KG1 (cell line): Measurements from ENCODE around the gene CACNB4.
"Not testable (repeated sequence)": the region's sequence is repeated elsewhere in the genome, so short reads cannot be mapped to it uniquely, and the experiment has no call there.

Experiments
- DNase-seq: peaks from one replicate; lab custom pipeline; 2025; lab: John Stamatoyannopoulos, UW

The CACNB4 gene

GRCh38 chr2:152098496-152099366, at the start of gene CACNB4:
TSS of gene CACNB4 (minus strand) at chr2:152099044.
- DNase-seq, result no peak

- DNase-seq, result no peak
Measured at GRCh38 chr2:152134488-152135280, 35.8 kb upstream of the CACNB4 start.

DNA sequence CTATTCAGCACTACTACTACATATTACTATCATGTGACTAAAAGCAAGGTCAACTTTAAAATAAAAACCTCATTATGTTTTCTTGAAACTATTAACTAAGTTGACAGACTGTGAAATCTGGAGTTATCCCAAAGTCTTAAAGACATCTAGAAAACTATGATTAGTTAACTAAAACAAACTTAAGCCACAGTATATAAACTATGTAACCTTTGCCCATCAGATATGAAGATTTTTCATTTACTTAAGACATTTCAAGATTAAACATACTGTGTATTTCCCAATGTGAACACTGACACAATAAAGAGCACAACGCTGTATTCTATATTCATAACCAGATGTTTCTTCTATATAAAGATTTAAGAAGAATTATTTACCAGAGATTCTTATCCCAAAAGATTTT, 33.5 kb upstream of the CACNB4 start:
- no peak for DNase-seq

DNA sequence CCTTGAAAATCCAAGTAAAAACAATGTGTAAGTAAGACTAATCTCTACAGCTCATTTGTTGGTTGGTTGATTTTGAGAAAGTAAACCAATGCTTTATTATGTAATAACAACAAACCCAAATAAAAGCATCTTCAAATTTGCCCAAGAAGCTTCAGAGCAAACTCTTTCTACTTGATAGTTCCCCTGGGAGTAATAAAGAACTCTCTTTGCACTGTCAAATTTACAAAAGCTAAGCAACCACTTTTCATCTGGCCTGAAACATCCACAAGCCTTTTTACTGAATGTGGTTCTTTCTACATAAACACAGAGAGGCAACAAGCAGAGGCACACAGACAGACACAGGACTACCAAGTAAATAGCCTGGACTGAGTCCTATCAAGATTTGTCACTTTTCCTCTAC, 28.8 kb upstream of the CACNB4 start:
- no peak for DNase-seq

GRCh38 chr2:152126664-152127063, 27.8 kb upstream of the CACNB4 start:
- no peak for DNase-seq

GRCh38 chr2:152122161-152122560, 23.3 kb upstream of the CACNB4 start:
- DNase-seq, result no peak

- no peak for DNase-seq
Measured at GRCh38 chr2:152120430-152120829, 21.6 kb upstream of the CACNB4 start.

GRCh38 chr2:152115952-152116351, 17.1 kb upstream of the CACNB4 start:
- DNase-seq, result no peak

- DNase-seq, result no peak
Measured at GRCh38 chr2:152114366-152114765, 15.5 kb upstream of the CACNB4 start.

DNA sequence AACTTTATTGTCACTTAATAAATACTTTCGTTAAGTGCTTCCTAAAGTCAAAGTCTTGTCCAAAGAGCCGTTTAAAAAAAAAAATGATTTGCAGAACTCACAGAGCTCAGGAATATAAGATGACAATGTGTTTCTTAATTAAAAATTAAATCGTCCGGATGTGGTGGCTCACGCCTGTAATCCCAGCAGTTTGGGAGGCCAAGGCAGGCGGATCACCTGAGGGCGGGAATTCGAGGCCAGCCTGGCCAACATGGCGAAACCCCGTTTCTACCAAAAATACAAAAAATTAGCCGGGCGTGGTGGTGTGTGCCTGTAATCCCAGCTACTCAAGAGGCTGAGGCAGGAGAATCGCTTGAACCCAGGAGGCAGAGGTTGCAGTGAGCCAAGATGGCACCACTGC, 8.3 kb upstream of the CACNB4 start:
- not testable (repeated sequence) for DNase-seq

DNA sequence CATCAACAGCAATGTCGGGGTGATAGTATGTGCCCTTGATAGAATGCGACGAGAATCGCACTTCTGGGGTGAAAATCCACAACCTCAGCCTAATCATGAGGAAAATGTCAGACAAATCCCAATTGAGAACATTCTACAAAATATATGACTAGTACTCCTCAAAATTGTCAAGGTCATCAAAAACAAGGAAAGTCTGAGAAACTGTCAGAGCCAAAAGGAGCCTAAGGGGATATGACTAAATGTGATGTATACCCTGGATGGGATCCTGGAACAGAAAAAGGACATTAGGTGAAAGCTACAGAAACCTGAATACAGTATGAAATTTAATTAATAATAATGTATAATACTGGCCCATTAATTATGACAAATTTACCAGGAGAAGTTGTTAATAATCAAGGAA, 7.6 kb upstream of the CACNB4 start:
- no peak for DNase-seq

- no peak for DNase-seq
Measured at GRCh38 chr2:152103271-152103670, 4.4 kb upstream of the CACNB4 start.

DNA sequence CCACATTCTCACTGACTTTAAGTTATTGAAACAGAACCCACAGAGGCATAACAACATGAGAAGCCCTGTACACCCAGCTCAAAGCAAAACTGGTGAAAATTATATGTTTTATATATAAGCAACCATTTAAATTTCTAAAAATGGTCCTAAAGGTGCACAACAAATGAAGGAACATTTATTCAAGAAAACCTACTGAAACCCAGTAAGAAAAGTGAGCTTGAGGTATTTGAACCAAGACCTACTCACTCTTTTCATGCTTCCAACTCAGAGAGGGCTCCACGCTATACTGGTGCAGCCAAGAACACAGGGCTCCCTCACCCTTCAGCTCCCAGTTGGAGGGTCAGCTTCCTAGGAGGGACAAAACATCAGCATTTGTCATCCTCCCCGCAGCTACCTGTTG, 2.1 kb upstream of the CACNB4 start:
- DNase-seq, result no peak

DNA sequence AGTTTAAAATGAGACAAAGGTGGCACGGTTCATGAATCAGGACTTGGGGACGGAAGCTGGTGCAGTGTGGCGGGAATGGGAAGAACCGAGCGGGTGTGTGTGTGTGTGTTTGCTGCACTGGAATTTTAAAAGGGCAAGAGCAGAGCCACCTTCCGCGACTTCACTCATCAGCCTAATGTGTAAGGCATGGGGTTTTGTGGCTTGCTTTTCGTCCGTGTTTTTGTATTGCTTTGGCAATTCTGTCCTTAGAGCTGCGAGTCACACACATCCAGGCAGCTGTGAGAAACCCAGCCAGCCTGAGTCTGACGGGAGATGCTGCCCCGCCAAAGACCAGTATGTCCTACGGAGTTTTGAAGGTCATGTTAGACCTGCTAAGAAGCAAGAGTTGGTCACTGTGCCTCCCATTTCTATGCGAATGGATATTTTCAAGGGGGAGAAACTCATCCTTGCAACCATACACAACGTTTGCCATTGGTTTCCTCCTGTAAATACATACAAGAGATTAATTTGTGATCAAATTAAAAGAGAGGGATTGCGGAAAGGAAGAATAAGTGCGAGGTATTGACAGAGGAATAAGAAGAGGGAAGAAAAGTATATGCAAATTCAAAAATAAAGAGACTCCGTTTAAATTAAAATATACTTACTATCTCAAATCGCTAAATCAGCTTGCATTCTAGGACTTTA, 665 bp upstream of the CACNB4 start:
- DNase-seq, result no peak

DNA sequence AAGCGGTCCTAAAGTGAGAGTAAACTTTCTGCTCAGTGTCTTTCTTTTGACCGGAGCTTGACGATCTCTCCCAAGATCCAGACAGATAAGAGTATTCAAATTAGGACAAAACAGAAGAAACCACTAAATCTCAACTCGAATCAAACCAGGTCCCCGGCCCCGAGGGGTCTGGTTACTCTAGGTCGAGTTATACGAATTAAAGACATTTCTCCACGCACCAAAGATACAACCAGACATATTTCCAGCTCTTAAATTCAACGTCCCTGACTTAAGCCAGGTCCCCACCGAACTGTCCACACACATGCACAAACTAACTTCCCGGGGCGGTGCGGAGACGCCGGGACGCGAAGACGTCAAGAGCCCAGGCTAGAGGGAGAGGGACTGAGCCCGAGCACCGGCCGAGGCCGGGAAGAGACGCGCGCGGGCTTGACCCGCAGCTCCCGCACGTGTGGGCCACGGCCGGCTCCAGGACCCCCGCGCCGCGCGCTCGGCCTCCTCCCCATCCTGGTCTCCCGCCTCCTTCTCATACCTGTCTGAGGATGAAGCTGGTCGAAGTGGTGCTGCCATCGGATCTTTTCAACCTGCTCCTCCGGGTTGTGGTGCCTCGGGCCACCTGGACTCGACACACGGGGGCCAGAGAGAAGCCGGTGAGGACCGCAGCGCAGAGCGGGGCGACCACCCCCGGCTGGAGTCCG, 896 bp downstream of the CACNB4 start:
- no peak for DNase-seq

DNA sequence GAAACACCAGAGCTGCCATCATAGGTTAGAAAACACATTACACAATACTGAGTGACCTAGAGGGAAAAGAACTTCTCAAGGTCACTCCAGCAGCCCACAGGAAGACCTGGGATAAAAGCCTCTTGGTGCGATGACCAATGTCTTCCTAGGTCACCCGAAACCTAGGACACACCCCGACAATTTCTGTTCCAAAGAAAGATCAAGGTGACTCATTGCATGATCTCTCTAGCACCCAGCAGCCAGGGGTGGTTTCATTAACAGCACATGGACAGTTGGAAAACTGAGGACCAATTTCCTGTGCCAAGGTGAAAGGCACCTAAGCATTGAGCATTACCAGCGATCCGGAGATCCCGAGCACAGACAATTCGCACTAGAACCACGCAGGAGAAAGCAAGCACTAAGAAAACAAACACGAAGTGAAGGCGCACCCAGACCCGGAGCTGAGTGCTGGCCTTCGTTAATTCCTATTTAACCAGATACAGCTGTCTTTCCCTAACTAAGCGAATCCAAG, 1.5 kb downstream of the CACNB4 start:
- DNase-seq, result no peak

GRCh38 chr2:152095146-152095545, 3.7 kb downstream of the CACNB4 start:
- DNase-seq, result no peak

GRCh38 chr2:152094014-152094413, 4.8 kb downstream of the CACNB4 start:
- no peak for DNase-seq

DNA sequence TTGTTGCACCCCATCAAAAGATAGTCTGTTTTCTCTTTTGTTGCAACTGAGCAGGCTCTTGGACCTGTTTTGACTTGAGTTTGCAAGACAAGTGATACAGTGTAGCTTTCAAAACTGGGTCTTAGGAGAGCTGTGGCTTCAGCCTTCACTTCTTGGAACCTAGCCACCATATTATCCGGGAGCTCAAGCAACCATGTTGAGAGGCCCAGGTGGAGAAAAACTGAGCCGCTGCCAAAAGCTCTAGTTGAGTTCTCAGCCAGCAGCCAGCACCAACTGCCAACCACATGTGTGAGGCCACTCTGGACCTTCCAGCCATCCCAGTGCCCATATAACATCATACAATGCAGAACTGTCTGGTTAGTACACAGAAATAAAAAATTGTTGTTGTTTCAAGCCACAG, 5.4 kb downstream of the CACNB4 start:
- DNase-seq, result no peak

DNA sequence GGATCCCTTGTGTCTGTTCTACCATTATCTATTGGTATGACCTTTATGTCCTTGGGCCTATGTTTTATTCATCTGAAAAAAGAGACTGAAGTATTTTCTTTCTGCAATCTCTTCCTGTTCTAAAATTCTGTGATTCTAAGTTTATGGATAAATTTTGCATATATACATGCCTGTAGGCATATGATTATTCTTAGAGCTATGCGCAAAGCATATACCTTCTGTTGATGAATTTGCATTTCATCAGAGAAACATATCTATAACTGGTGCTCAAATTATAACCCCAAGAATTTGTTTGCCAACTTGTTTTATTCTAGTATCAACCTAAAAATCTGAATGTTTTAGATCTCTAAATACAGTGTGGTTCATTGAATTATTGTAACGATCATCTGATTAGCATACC, 6.7 kb downstream of the CACNB4 start:
- no peak for DNase-seq

DNA sequence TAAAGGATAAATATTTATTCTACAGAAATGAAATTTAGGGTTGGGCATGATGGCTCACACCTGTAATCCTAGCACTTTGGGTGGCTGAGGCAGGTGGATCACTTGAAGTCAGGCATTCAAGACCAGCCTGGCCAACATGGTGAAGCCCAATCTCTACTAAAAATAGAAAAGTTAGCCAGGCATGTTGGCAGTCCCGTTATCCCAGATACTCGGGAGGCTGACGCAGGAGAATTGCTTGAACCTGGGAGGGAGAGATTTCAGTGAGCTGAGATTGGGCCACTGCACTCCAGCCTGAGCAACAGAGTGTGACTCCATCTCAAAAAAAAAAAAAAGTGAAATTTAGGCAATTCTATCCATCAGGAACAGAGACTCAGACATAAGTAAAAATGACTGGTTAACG, 8.1 kb downstream of the CACNB4 start:
- DNase-seq, result not testable (repeated sequence)

- DNase-seq, result peak; percentile 26
Measured at GRCh38 chr2:152089238-152089637, 9.6 kb downstream of the CACNB4 start.
